Urinary bladder (tissue), 4 donors: ENCODE results near the gene BUD23. TPM values are rescaled to one million over a fixed set of nuclear protein-coding genes. Genes with fewer than 3 reads are reported as not detected.

Experiments
- DNase-seq: peaks from one replicate; pipeline ENCODE4 v3.0.0-alpha.2; 2015; ENCODE audit errors: extremely low spot score
- H3K27ac ChIP-seq: one replicate; pipeline ENCODE4 v1.5.1; 2013; ENCODE audit warnings: low read depth, mild to moderate bottlenecking, moderate library complexity
- H3K36me3 ChIP-seq: one replicate; pipeline ENCODE4 v1.6.1; 2013; ENCODE audit warnings: mild to moderate bottlenecking, moderate library complexity; ENCODE audit not compliant: insufficient read depth
- H3K4me1 ChIP-seq: one replicate; pipeline ENCODE4 v1.6.1; 2013; ENCODE audit warnings: mild to moderate bottlenecking, moderate library complexity; ENCODE audit not compliant: insufficient read depth
- H3K4me3 ChIP-seq: one replicate; pipeline ENCODE4 v1.5.1; 2013; ENCODE audit warnings: low read depth, low read length
- WGBS: extraction: QIAGEN DNeasy Blood & Tissue Kit; methylation state at CpG from one replicate; pipeline ENCODE4 v1.1.7; 2013; 5-methylcytosine and 5-hydroxymethylcytosine counted together
- polyA plus RNA-seq: library from polyadenylated mRNA; stranded (reverse); fragments of 200-250 nt; gene quantifications from one replicate; pipeline ENCODE4 v1.2.3, GENCODE V29; 2013
- total RNA-seq: library from RNA; depleted of rRNA; stranded (reverse); fragments of >200 nt; gene quantifications from one replicate; pipeline ENCODE4 v1.2.3, GENCODE V29; 2014
- donor health status: healthy with polysubstance abuse.
- donor health status: healthy.

Gene BUD23
- total and polyA plus RNA-seq, 2 donors: 22.9 to 69.4 TPM

GRCh38 chr7:73700069-73700423 is 16.6 kb downstream of the BUD23 start:
- Histone ChIP-seq H3K4me1 (no peaks in the 10 kb centered on the region), H3K36me3 (no peaks in the 10 kb centered on the region), H3K27ac (no peak overlapping the region), H3K4me3 (no peak overlapping the region)
- DNase-seq: no peak
- 87% methylated on average over 14 of the region's 14 CpGs for WGBS

DNA sequence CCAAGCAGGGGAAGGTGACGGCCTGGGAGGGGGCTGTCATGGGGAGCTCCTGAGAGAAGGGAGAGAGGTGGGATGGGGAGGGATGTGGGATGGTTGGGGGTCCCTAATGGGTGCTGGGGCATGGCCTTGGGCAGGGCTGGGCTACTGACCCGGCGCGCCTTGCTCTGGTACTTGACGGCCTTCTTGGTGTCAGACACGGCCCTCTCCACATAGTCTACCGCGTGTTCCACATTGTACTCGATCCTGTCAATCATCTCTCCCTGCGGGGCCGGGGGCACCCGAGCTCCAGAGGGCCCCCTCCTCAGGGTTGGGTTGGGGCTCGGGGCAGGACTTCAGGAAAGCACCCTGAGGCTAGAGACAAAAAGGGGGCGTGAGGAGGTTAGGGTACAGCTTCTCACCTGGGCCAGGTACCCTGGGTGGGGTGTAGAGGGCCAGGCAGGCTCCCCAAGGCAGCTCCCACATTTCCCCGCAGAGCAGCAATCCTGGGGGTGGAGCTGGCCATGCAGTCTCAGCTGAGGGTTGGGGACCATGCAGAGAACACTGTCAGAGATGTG is 17.3 kb downstream of the BUD23 start:
- WGBS: 91% methylated on average over 15 of the region's 15 CpGs
- DNase-seq: no peak
- no peak overlapping the region for H3K27ac ChIP-seq
- H3K4me1 ChIP-seq: no peaks in the 10 kb centered on the region
- no peaks in the 10 kb centered on the region for H3K36me3 ChIP-seq
- H3K4me3 ChIP-seq: no peak overlapping the region

DNA sequence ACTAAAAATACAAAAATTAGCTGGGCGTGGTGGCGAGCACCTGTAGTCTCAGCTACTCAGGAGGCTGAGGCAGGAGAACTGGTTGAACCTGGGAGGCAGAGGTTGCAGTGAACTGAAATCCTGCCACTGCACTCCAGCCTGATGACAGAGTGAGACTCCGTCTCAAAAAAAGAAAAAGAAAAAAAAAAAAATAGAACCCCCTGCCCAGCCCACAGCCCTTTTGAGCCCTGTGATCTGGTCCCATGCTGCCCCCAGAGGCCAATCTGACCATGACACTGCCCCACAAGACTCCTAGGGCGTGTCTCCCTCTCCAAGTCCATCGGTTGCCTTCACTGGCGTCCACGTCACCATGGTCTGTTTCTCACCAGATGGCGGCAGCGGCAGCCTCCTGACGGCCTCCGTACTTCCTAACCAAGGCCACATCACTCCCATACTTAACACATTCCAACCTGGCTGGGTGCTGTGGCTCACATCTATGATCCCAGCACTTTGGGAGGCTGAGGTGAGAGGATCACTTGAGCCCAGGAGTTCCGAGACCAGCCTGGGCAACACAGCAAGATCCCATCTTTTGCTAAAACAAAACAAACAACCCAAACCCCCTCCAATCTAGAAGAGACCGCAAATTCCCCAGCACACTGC is 18.1 kb downstream of the BUD23 start:
- no peak for DNase-seq
- Histone ChIP-seq H3K4me3 (no peak overlapping the region), H3K4me1 (no peaks in the 10 kb centered on the region), H3K27ac (no peak overlapping the region), H3K36me3 (no peaks in the 10 kb centered on the region)
- WGBS: 71% methylated on average over 13 of the region's 13 CpGs

DNA sequence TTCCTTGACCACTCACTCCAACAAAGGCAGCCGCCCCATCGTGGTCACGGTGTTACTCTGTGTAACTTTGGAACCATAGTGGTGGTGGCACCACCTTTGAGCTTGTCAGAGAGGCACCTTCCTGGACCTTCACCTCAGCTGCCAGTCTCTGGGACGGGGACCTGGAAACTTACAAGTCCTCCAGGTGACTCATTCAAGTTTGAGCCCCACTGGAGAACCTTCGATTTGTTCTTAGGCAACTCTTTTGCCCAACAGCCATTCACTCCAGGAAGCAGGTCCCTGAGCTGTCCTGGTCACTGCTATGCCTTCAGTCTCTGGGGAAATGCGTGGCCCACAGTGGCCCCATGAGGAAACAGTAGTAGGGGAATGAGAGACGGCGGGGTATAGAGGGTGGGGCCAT is 18.8 kb downstream of the BUD23 start:
- DNase-seq: no peak
- H3K36me3 ChIP-seq: no peaks in the 10 kb centered on the region
- no peak overlapping the region for H3K27ac ChIP-seq
- H3K4me1 ChIP-seq: no peaks in the 10 kb centered on the region
- 84% methylated on average over 8 of the region's 8 CpGs for WGBS
- no peak overlapping the region for H3K4me3 ChIP-seq

- Histone ChIP-seq H3K4me1 (no peaks in the 10 kb centered on the region), H3K36me3 (no peaks in the 10 kb centered on the region)
- WGBS: 90% methylated on average over 18 of the region's 18 CpGs
These were observed 19.3 kb downstream of the BUD23 start for GRCh38 chr7:73702665-73703064.

GRCh38 chr7:73703225-73703624 is 19.8 kb downstream of the BUD23 start:
- Histone ChIP-seq H3K4me3 (no peak overlapping the region), H3K27ac (no peak overlapping the region), H3K4me1 (no peaks in the 10 kb centered on the region), H3K36me3 (no peaks in the 10 kb centered on the region)
- 67% methylated on average over 13 of the region's 13 CpGs for WGBS
- no peak for DNase-seq

More at GRCh38 chr7:73702665-73703064, 19.3 kb downstream of the BUD23 start:
- no peak for DNase-seq
- no peak overlapping the region for H3K4me3 ChIP-seq
- no peak overlapping the region for H3K27ac ChIP-seq

GRCh38 chr7:73703757-73704639 is 20.6 kb downstream of the BUD23 start:
- 25% methylated on average over 45 of the region's 45 CpGs for whole genome bisulfite sequencing
- DNase-seq: no peak
- Histone ChIP-seq H3K4me1 (no peaks in the 10 kb centered on the region), H3K4me3 (no peak overlapping the region), H3K27ac (no peak overlapping the region), H3K36me3 (no peaks in the 10 kb centered on the region)

- no peak for DNase-seq
These were observed 21.5 kb downstream of the BUD23 start for GRCh38 chr7:73704640-73705550.

GRCh38 chr7:73705551-73705920 is 22.1 kb downstream of the BUD23 start:
- H3K4me1 ChIP-seq: no peaks in the 10 kb centered on the region
- 86% methylated on average over 10 of the region's 10 CpGs for whole genome bisulfite sequencing
- H3K4me3 ChIP-seq: no peak overlapping the region
- H3K27ac ChIP-seq: no peak overlapping the region
- no peak for DNase-seq
- no peaks in the 10 kb centered on the region for H3K36me3 ChIP-seq

More at GRCh38 chr7:73704640-73705550, 21.5 kb downstream of the BUD23 start:
- Histone ChIP-seq H3K4me3 (no peak overlapping the region), H3K36me3 (no peaks in the 10 kb centered on the region), H3K4me1 (no peaks in the 10 kb centered on the region), H3K27ac (no peak overlapping the region)
- 63% methylated on average over 23 of the region's 23 CpGs for WGBS

- Histone ChIP-seq H3K4me3 (no peak overlapping the region), H3K27ac (no peak overlapping the region), H3K36me3 (no peaks in the 10 kb centered on the region), H3K4me1 (no peaks in the 10 kb centered on the region)
- WGBS: 82% methylated on average over 25 of the region's 25 CpGs
- DNase-seq: no peak
These were observed 23.0 kb downstream of the BUD23 start for GRCh38 chr7:73706126-73707044.

DNA sequence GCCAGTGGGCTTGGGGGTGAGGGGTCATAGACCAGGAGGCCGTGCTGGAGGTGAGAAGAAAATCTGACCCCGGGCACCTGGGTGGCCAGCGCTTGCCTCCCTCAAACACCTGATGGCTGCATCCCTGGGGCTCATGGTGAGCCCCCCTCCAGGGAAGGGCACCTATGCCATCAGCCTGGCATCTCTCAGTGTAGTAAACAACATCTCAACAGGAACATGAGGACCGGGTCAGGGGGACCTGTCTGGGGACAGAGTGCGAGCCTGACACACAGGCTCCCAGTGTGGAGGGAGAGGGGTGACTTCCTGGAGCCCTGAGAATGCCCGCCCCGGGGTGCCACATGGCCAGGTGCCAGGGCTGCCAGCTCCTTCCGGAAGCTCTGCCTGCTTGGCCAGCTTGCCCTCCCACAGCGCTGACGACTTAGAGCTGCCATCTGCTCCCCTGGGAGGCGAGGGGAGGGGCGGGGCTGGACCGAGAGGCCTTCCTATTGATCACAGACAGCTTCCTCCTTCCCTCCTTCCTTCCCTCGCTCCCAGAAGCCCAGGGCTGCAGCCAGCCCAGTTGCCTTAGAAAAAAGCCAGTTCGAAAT is 23.7 kb downstream of the BUD23 start:
- no peaks in the 10 kb centered on the region for H3K36me3 ChIP-seq
- H3K4me3 ChIP-seq: no peak overlapping the region
- 73% methylated on average over 15 of the region's 15 CpGs for WGBS
- H3K27ac ChIP-seq: no peak overlapping the region
- DNase-seq: no peak
- H3K4me1 ChIP-seq: no peaks in the 10 kb centered on the region

- DNase-seq: no peak
- 96% methylated on average over 16 of the region's 16 CpGs for WGBS
- no peaks in the 10 kb centered on the region for H3K4me1 ChIP-seq
These were observed 25.7 kb downstream of the BUD23 start for GRCh38 chr7:73708961-73709549.

More at GRCh38 chr7:73708961-73709549, 25.7 kb downstream of the BUD23 start:
- H3K4me3 ChIP-seq: no peak overlapping the region
- H3K36me3 ChIP-seq: no peaks in the 10 kb centered on the region
- no peak overlapping the region for H3K27ac ChIP-seq
